SK-N-MC (cell line): ENCODE data around the gene LYPD3.

ENCODE experiments used
- DNase-seq: peaks from one replicate; pipeline ENCODE4 v3.0.0-alpha.2; 2011; ENCODE audit warnings: low read depth, low spot score
- H3K27ac ChIP-seq: fragments of 200-600 bp; sonication (generic); 2 replicates; pipeline ENCODE4 v1.5.1; 2016; ENCODE audit warnings: mixed run types
- H3K36me3 ChIP-seq: fragments of 200-600 bp; sonication (generic); 2 replicates; pipeline ENCODE4 v1.6.1; 2017; ENCODE audit warnings: antibody characterized with exemption, low read length, mixed read lengths; ENCODE audit not compliant: insufficient read depth
- H3K4me3 ChIP-seq: fragments of 200-600 bp; sonication (generic); 2 replicates; pipeline ENCODE4 v1.5.1; 2016
- H3K9ac ChIP-seq: fragments of 200-600 bp; sonication (generic); 2 replicates; pipeline ENCODE4 v1.8.0; 2017; ENCODE audit warnings: mixed run types, mixed read lengths; ENCODE audit not compliant: insufficient read length
- H3K9me3 ChIP-seq: fragments of 200-600 bp; sonication (generic); 2 replicates; pipeline ENCODE4 v1.6.1; 2017; ENCODE audit warnings: low read depth, mild to moderate bottlenecking, antibody characterized with exemption, low read length, moderate library complexity, mixed read lengths
- EZH2 ChIP-seq: fragments of 200-600 bp; sonication (generic); IDR thresholded peaks from one replicate; pipeline ENCODE4 v1.6.1; 2017; ENCODE audit warnings: antibody characterized with exemption
- FOXP2 ChIP-seq: optimal IDR thresholded peaks from 2 replicates; pipeline ENCODE3; 2011; ENCODE audit warnings: mild to moderate bottlenecking, moderate library complexity; ENCODE audit not compliant: insufficient read depth; ENCODE audit errors: extremely low read length, control extremely low read depth
- POLR2AphosphoS5 ChIP-seq: IDR thresholded peaks from 2 replicates; pipeline ENCODE4 v1.6.1; 2012; ENCODE audit warnings: mild to moderate bottlenecking, low read depth, low read length, borderline replicate concordance

Gene LYPD3

GRCh38 chr19:43461303-43461702, 4.1 kb downstream of the LYPD3 start:
- Histone ChIP-seq H3K36me3 (no peaks in the 10 kb centered on the region), H3K9ac (no peak overlapping the region), H3K9me3 (no peaks in the 10 kb centered on the region), H3K27ac (no peak overlapping the region), H3K4me3 (no peak overlapping the region)
- no peak for TF ChIP-seq EZH2
- no peak for TF ChIP-seq POLR2AphosphoS5
- no peak for TF ChIP-seq FOXP2
- DNase-seq, result no peak

- Histone ChIP-seq H3K9ac (no peak overlapping the region), H3K36me3 (no peaks in the 10 kb centered on the region), H3K27ac (no peak overlapping the region), H3K9me3 (no peaks in the 10 kb centered on the region), H3K4me3 (no peak overlapping the region)
- TF ChIP-seq FOXP2 (no peak), POLR2AphosphoS5 (no peak), EZH2 (no peak)
- no peak for DNase-seq
Measured at GRCh38 chr19:43460362-43461016, 4.9 kb downstream of the LYPD3 start.

GRCh38 chr19:43457809-43458208, 7.6 kb downstream of the LYPD3 start:
- H3K36me3 ChIP-seq, result no peaks in the 10 kb centered on the region
- H3K9ac ChIP-seq, result no peak overlapping the region
- DNase-seq, result no peak
- H3K4me3 ChIP-seq, result no peak overlapping the region
- no peak for TF ChIP-seq FOXP2
- TF ChIP-seq EZH2, result no peak
- no peak for TF ChIP-seq POLR2AphosphoS5
- no peaks in the 10 kb centered on the region for H3K9me3 ChIP-seq
- H3K27ac ChIP-seq, result no peak overlapping the region

- H3K27ac ChIP-seq, result no peak overlapping the region
- TF ChIP-seq POLR2AphosphoS5 (no peak), EZH2 (no peak), FOXP2 (no peak)
- no peaks in the 10 kb centered on the region for H3K9me3 ChIP-seq
- H3K36me3 ChIP-seq, result no peaks in the 10 kb centered on the region
- H3K9ac ChIP-seq, result no peak overlapping the region
- no peak for DNase-seq
- no peak overlapping the region for H3K4me3 ChIP-seq
Measured at GRCh38 chr19:43455321-43456113, 9.9 kb downstream of the LYPD3 start.

GRCh38 chr19:43454031-43454430, 11.4 kb downstream of the LYPD3 start:
- no peak overlapping the region for H3K9ac ChIP-seq
- TF ChIP-seq FOXP2 (no peak), POLR2AphosphoS5 (no peak), EZH2 (no peak)
- H3K36me3 ChIP-seq, result no peaks in the 10 kb centered on the region
- no peak overlapping the region for H3K4me3 ChIP-seq
- H3K27ac ChIP-seq, result no peak overlapping the region
- H3K9me3 ChIP-seq, result no peaks in the 10 kb centered on the region
- no peak for DNase-seq

- H3K27ac ChIP-seq, result no peak overlapping the region
- no peak overlapping the region for H3K9ac ChIP-seq
- DNase-seq, result no peak
- TF ChIP-seq EZH2, result no peak
- TF ChIP-seq POLR2AphosphoS5, result no peak
- TF ChIP-seq FOXP2, result no peak
- no peak overlapping the region for H3K4me3 ChIP-seq
- no peaks in the 10 kb centered on the region for H3K36me3 ChIP-seq
- no peaks in the 10 kb centered on the region for H3K9me3 ChIP-seq
Measured at GRCh38 chr19:43452582-43452981, 12.8 kb downstream of the LYPD3 start.

- Histone ChIP-seq H3K4me3 (no peak overlapping the region), H3K9me3 (no peaks in the 10 kb centered on the region), H3K27ac (no peak overlapping the region), H3K36me3 (no peaks in the 10 kb centered on the region), H3K9ac (no peak overlapping the region)
- no peak for TF ChIP-seq FOXP2
- no peak for TF ChIP-seq EZH2
- TF ChIP-seq POLR2AphosphoS5, result no peak
- no peak for DNase-seq
Measured at GRCh38 chr19:43450545-43450997, 14.8 kb downstream of the LYPD3 start.

- TF ChIP-seq FOXP2 (no peak), EZH2 (no peak), POLR2AphosphoS5 (no peak)
- DNase-seq, result no peak
- Histone ChIP-seq H3K9ac (no peak overlapping the region), H3K9me3 (no peaks in the 10 kb centered on the region), H3K27ac (no peak overlapping the region), H3K4me3 (no peak overlapping the region), H3K36me3 (no peaks in the 10 kb centered on the region)
Measured at GRCh38 chr19:43447655-43448054, 17.8 kb downstream of the LYPD3 start.
